RWPE2 (cell line): ENCODE measurements around the gene PHOSPHO2.
"Not testable (repeated sequence)": the region's sequence is repeated elsewhere in the genome, so short reads cannot be mapped to it uniquely, and the experiment has no call there.

Experiments
- ATAC-seq: fragments of 200-7000 bp; cut with Tn5 transposase; 3 replicates; pipeline ENCODE4 v1.9.1; 2021; ENCODE audit warnings: low read depth
- DNase-seq: peaks from one replicate; pipeline ENCODE4 v3.0.0-alpha.2; 2020; ENCODE audit warnings: low spot score
- H3K27ac ChIP-seq: fragments of 450-650 bp; 2 replicates; pipeline ENCODE4 v1.5.1; 2017; ENCODE audit warnings: mild to moderate bottlenecking; ENCODE audit not compliant: poor library complexity, severe bottlenecking
- H3K27me3 ChIP-seq: fragments of 250-450 bp; sonication (Bioruptor Pico); 2 replicates; pipeline ENCODE4 v1.5.1; 2021; ENCODE audit warnings: mild to moderate bottlenecking, moderate library complexity; ENCODE audit not compliant: insufficient read depth, poor library complexity, severe bottlenecking
- H3K36me3 ChIP-seq: fragments of 250-450 bp; sonication (Bioruptor Pico); 2 replicates; pipeline ENCODE4 v1.5.1; 2020; ENCODE audit warnings: low read depth, mild to moderate bottlenecking, moderate library complexity
- H3K4me1 ChIP-seq: fragments of 250-450 bp; sonication (Bioruptor Pico); 2 replicates; pipeline ENCODE4 v1.5.1; 2021; ENCODE audit warnings: mild to moderate bottlenecking, moderate library complexity; ENCODE audit not compliant: insufficient read depth, poor library complexity, severe bottlenecking
- H3K4me3 ChIP-seq: fragments of 250-450 bp; sonication (Bioruptor Pico); 2 replicates; pipeline ENCODE4 v1.5.1; 2021; ENCODE audit warnings: mild to moderate bottlenecking, moderate library complexity; ENCODE audit not compliant: severe bottlenecking
- H3K9me3 ChIP-seq: fragments of 250-450 bp; sonication (Bioruptor Pico); 2 replicates; pipeline ENCODE4 v1.5.1; 2021; ENCODE audit warnings: mild to moderate bottlenecking, moderate library complexity; ENCODE audit not compliant: severe bottlenecking
- CTCF ChIP-seq: fragments of 450-650 bp; IDR thresholded peaks from one replicate; pipeline ENCODE4 v1.5.1; 2017; ENCODE audit warnings: mild to moderate bottlenecking, moderate library complexity; ENCODE audit not compliant: poor library complexity, severe bottlenecking

Gene PHOSPHO2

GRCh38 chr2:169687943-169688342 is 6.3 kb upstream of the PHOSPHO2 start:
- H3K9me3 ChIP-seq, H3K4me1 ChIP-seq, DNase-seq, H3K27me3 ChIP-seq, H3K4me3 ChIP-seq, H3K27ac ChIP-seq, ATAC-seq, H3K36me3 ChIP-seq: not testable (repeated sequence)

GRCh38 chr2:169690958-169691357 is 3.3 kb upstream of the PHOSPHO2 start:
- Histone ChIP-seq H3K4me3 (no peak overlapping the region), H3K4me1 (no peaks in the 10 kb centered on the region), H3K9me3 (no peaks in the 10 kb centered on the region), H3K27me3 (no peaks in the 10 kb centered on the region), H3K27ac (no peak overlapping the region), H3K36me3 (no peaks in the 10 kb centered on the region)
- ATAC-seq (no peak), DNase-seq (no peak)
- no peak for TF ChIP-seq CTCF

- peaks cover 13% of the 10 kb centered on the region for H3K36me3 ChIP-seq
- no peak for TF ChIP-seq CTCF
- no peaks in the 10 kb centered on the region for H3K9me3 ChIP-seq
- ATAC-seq (no peak), DNase-seq (no peak)
- no peaks in the 10 kb centered on the region for H3K27me3 ChIP-seq
- H3K4me1 ChIP-seq: no peaks in the 10 kb centered on the region
- H3K4me3 ChIP-seq: no peak overlapping the region
- H3K27ac ChIP-seq: no peak overlapping the region
Measured at GRCh38 chr2:169692718-169693117, 1.6 kb upstream of the PHOSPHO2 start.

- Histone ChIP-seq H3K4me1 (no peaks in the 10 kb centered on the region), H3K36me3 (peaks cover 19% of the 10 kb centered on the region), H3K27me3 (no peaks in the 10 kb centered on the region), H3K9me3 (no peaks in the 10 kb centered on the region), H3K4me3 (no peak overlapping the region), H3K27ac (no peak overlapping the region)
- peak; percentile 21 for TF ChIP-seq CTCF
- DNase-seq (no peak), ATAC-seq (no peak)
Measured at GRCh38 chr2:169693360-169693759, 909 bp upstream of the PHOSPHO2 start.

- no peak for DNase-seq
- Histone ChIP-seq H3K27ac (peak overlapping the region; percentile 20), H3K9me3 (no peaks in the 10 kb centered on the region), H3K27me3 (no peaks in the 10 kb centered on the region), H3K4me1 (no peaks in the 10 kb centered on the region), H3K4me3 (peak overlapping the region; percentile 73), H3K36me3 (peaks cover 30% of the 10 kb centered on the region)
- no peak for TF ChIP-seq CTCF
- ATAC-seq: no peak
Measured at GRCh38 chr2:169694894-169695260, 608 bp downstream of the PHOSPHO2 start.
